Bronchial epithelial cell (primary cell): ENCODE measurements around the gene LDB2. TPM values are rescaled to one million over a fixed set of nuclear protein-coding genes. Genes with fewer than 3 reads are reported as not detected.

Experiments used
- DNase-seq: peaks from one replicate; pipeline ENCODE4 v3.0.0-alpha.2; 2010; ENCODE audit warnings: low read depth
- FAIRE-seq: peaks from 2 replicates; lab custom pipeline; 2011; peaks lifted over from hg19 to GRCh38; lab: Jason Lieb, UNC
- H3K27me3 ChIP-seq: 2 replicates; pipeline ENCODE4 v1.5.1; 2011; ENCODE audit warnings: low read length; ENCODE audit not compliant: control insufficient read depth, insufficient read depth
- H3K36me3 ChIP-seq: 2 replicates; pipeline ENCODE4 v1.5.1; 2011; ENCODE audit warnings: low read length; ENCODE audit not compliant: control insufficient read depth, insufficient read depth
- H3K4me3 ChIP-seq: 2 replicates; pipeline ENCODE4 v1.5.1; 2011; ENCODE audit warnings: mild to moderate bottlenecking, low read depth, low read length, control low read depth
- total RNA-seq: library from RNA; depleted of rRNA; stranded (reverse); fragments of >200 nt; gene quantifications from 2 replicates; pipeline ENCODE4 v1.2.1, GENCODE V29; 2014
- TF ChIP-seq, protein P1 (sequence below): IDR thresholded peaks from 2 replicates; pipeline ENCODE4 v1.5.1; 2011; ENCODE audit warnings: mild to moderate bottlenecking, moderate library complexity, low read length, control low read depth, inconsistent platforms; ENCODE audit not compliant: insufficient read depth, severe bottlenecking

The LDB2 gene
- total RNA-seq, 1 donor from 2014 or later, result not detected

DNA sequence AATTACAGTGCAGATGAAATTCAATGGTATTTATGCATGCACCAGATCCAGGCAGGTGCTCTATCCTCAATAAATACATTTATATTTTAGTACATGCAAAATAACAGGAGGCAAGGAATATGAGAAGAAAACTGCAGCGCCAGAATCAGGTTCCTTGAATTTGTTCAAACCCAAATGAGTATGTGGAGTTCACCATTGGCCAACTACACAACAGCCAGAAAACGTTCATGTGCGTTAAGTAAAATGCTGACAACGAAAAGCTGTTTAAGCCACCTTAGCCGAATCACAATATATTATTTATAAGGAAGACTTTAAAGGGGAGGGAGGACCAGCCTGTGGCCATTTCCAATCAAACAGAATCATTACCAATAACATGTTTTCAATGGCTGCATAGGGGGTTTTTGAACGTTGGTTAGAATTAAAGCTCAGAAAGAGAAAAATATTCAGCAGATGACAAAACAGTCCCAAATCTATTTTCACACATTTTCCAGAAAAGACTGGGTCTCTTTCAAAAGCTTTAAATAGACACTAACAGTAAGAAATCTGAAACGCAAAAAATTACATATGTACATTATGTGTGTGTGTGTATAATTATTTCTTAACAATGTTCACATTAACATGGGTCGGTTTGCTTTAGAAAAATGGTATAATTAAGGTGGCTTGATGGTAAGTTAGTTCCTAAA lies 171.9 kb downstream of the LDB2 start:
- FAIRE-seq, result no peak
- DNase-seq, result no peak
- Histone ChIP-seq H3K36me3 (no peaks in the 10 kb centered on the region), H3K4me3 (no peak overlapping the region), H3K27me3 (no peaks in the 10 kb centered on the region)
- TF ChIP-seq, protein P1, sequence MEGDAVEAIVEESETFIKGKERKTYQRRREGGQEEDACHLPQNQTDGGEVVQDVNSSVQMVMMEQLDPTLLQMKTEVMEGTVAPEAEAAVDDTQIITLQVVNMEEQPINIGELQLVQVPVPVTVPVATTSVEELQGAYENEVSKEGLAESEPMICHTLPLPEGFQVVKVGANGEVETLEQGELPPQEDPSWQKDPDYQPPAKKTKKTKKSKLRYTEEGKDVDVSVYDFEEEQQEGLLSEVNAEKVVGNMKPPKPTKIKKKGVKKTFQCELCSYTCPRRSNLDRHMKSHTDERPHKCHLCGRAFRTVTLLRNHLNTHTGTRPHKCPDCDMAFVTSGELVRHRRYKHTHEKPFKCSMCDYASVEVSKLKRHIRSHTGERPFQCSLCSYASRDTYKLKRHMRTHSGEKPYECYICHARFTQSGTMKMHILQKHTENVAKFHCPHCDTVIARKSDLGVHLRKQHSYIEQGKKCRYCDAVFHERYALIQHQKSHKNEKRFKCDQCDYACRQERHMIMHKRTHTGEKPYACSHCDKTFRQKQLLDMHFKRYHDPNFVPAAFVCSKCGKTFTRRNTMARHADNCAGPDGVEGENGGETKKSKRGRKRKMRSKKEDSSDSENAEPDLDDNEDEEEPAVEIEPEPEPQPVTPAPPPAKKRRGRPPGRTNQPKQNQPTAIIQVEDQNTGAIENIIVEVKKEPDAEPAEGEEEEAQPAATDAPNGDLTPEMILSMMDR, result no peak

DNA sequence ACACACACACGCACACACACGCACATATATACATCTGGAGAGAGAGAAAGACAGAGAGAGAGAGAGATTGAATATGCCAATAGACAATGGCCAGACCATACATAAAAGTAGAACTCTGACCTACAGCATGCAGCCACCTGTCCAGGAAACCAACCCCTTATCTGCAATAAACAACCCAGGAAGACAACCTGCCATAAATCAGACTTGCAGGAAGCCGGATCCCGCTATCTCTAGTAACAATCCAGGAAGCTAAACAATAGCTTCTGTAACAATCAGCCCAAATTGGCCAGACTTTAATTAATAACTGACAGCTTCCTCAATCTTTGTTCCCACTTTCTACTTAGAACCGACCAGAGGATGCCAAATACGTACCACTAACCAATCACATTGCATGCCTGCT lies 173.2 kb downstream of the LDB2 start:
- Histone ChIP-seq H3K4me3 (no peak overlapping the region), H3K27me3 (no peaks in the 10 kb centered on the region), H3K36me3 (no peaks in the 10 kb centered on the region)
- DNase-seq (no peak), FAIRE-seq (no peak)
- TF ChIP-seq, protein P1, result no peak

DNA sequence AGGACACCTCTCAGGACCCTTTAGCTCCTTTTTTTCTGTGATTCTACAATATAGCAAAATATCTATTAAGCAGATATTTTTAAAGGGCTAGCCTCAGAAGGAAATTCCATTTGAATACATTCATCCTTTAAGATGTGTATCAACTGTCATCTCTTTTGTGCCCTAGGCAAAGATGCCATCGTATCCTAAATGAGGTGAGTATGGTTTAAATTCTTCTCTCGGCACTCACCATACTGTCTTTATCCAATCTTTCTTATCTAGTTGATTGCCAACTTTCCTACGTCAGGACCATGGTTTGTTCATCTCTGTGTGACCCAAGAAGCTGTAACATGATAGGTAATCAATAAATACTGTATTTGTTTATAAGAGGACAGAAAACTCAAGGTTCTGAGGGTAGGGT lies 176.0 kb downstream of the LDB2 start:
- TF ChIP-seq, protein P1, result no peak
- FAIRE-seq, result no peak
- DNase-seq, result no peak
- no peak overlapping the region for H3K4me3 ChIP-seq
- H3K36me3 ChIP-seq, result no peaks in the 10 kb centered on the region
- H3K27me3 ChIP-seq, result no peaks in the 10 kb centered on the region

DNA sequence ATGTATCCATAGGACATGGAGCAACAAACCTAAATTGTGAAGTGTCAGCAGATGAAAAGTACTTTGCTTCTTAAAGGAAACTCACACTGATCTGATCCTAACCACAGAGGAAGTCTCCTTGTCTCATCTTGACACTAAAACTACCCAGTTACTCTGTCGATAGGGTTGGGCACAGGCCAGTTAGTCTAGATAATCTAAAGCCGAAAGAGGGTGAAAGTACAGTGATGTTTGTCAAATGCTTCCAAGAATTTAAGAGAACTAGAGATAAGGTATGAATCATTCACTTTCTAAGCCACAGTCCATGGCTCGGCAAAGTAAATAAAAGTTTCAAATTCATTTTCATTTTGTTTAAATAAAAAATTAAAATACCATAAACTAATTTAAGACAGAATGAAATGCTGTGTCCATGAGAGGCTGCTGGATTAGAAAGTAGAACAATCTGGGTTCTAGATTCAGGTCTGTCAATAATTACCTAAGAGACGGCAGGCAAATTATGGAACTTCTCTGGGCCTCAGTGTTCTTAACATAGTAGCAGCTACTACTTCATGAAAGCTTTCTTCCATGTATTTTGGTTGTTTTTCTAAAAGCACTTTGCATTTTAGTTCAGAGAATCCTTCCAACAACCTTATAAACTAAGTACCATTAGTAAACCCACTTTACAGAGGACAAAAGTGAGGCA lies 176.7 kb downstream of the LDB2 start:
- DNase-seq, result no peak
- no peaks in the 10 kb centered on the region for H3K27me3 ChIP-seq
- no peak overlapping the region for H3K4me3 ChIP-seq
- FAIRE-seq, result no peak
- TF ChIP-seq, protein P1, result no peak
- no peaks in the 10 kb centered on the region for H3K36me3 ChIP-seq

DNA sequence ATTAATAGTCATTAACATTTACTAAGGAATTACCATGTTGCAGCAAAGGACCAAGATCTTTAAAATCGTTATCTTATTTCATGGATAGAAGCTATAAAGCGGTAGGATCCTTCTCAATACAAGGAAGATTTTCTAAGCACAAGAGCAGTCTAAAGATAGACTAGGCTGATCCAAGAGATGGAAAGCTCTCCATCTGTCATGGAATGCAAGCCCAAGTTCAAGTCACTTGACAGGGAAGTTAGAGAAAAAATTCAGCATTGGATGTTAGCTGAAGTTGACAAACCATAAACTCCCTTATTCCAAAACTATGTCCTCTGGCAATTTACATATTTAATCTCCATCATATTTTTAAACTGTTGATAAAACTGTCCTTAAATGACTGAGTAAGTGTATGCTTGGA lies 177.7 kb downstream of the LDB2 start:
- no peak for FAIRE-seq

More for the DNA sequence above, 177.7 kb downstream of the LDB2 start:
- DNase-seq, result no peak
- Histone ChIP-seq H3K36me3 (no peaks in the 10 kb centered on the region), H3K27me3 (no peaks in the 10 kb centered on the region), H3K4me3 (no peak overlapping the region)
- TF ChIP-seq, protein P1, result no peak
